GM21447 (cell line): Measurements from ENCODE around the gene CACNA2D3.

ENCODE experiments used
- ATAC-seq: cut with Tn5 transposase; IDR thresholded peaks from one replicate; pipeline ENCODE4 v1.9.1; 2021; ENCODE audit not compliant: unreplicated experiment

Gene CACNA2D3

DNA sequence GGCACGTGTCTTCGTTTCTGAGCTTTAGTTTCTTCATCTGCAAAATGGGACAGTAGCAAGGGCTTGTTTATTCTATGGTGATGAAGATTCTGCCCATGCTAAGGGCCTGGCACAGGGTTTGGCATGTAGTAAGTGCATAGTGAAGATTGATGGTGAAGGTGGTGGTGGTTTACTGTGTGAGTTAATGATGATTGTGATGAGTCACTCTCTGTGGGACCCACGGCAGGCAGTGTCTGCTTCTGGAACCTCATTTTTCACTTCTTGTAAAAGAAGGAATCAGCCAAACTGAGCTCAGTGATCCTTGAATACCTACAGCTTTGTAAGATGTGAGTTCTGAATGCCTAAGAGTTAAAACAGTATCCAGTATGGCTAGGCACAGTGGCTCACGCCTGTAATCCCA lies 891.7 kb downstream of the CACNA2D3 start:
- no peak for ATAC-seq

DNA sequence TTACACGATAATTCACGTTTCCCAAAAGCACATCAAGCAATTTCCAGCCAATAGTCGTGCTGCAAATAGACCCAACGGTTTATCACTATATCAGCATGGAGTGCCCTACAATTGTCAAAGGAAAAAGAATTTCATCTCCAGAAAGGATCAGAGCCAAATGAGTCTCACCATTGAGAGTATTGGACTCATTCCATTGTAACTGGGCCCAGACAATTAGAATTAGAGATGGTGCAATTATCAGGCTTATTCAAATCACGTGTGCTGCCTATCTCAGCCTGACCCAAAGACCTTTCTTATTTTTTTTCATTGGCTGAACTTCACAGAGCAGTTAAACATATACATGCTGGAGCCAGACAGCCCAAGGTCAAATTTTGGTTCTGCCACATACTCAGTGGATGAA lies 892.6 kb downstream of the CACNA2D3 start:
- ATAC-seq, result no peak

DNA sequence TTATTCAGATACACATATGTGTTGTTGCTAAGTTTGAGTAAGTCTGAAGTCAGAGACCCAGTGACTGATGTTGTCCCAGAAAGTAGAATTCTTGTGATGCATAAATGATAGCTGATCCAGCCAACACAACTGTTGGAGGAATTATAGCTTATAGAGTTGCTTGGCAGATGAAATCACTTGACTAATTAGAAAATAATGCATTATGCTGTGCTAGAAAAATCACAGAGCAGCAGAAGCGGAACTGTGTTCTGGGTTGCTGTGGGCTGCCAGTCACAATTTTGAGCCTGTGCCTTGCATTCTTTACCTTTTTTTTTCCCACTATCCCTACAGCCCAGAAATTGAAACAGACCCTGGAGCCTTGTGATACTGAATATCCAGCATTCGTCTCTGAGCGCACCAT lies 895.5 kb downstream of the CACNA2D3 start:
- no peak for ATAC-seq

DNA sequence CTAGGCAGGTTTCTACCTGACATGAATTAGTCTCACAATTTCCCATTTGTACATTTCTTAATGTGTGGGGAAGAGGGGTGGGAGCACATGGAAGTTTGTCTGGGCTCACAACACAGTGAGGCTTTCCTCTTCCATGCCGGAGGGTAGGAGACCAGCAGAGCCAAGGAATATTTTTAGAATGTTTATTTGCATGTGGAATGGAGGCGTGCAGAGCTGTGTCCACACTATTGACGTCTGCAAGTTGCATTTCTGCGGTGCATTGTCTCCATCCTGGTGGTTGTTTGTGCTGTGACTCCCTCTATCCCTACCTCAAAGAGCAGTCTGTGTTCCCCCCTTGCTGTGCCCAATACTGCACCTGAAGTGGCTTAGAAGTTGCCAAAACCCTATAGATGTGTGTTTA lies 908.6 kb downstream of the CACNA2D3 start:
- no peak for ATAC-seq

DNA sequence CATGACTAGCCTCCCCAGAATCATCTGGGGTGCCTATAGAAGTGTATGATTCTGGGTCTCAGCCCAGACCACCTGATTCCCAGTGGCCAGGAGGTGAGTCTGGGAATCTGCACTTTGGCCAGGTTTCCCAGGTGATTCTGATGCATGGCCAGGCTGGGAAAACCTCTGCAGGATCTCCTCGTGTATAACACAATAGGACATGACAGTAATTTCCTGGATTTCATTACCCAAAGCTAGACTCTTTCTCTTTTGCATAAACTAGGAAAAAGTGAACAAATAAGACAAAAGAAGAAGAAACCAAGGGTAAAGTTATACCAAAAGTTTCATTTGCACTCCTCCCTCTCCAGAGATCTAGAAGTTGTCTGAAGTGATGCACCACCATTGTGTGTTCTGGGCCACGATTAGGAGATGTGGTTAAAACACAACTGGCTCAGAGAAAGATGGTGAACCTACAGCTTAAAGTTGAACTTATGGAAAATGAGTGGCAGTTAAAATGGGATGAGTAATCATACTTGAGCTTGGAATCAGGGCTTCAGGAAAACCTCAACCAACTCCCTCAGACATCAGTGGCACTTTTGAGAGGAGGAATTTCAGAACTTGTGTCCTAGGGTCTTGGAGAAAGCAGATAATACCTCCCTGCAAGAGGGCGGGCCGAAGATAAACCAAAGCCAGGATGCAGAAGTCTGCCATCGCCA lies 914.7 kb downstream of the CACNA2D3 start:
- ATAC-seq, result no peak

DNA sequence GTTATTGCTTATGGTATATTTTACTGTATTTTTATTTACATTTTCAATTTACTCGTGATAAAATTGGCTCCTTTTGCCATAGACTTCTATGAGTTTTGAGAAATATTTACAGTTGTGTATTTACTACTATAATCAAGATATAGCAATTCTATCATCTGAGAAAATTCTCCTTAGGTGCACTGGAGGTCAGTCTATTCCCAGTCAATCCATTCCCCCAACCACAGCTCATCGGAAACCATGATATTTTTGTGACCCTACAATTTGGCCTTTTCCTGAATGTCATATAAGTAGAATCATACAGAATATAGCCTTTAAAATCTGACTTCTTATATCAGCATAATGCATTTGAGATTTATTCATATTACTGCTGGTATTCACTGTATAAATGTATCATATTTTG lies 920.2 kb downstream of the CACNA2D3 start:
- ATAC-seq, result no peak

DNA sequence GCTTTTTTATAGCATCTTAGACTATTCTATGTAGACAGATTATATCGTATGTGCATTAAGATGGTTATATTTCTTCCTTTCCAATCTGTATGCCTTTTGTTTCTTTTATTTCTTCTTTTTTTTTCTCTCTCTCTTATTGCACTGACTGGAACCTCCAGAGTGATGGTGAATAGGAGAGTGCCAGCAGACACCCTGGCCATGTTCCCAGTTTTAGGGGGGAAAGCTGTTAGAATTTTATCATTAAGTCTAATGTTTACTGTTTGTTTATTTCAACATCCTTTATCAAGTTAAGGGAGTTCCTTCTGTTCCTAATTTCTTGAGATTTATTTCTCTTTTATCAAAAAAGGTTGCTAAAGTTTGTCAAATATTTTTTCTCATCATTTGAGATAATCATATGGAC lies 922.1 kb downstream of the CACNA2D3 start:
- ATAC-seq, result no peak

DNA sequence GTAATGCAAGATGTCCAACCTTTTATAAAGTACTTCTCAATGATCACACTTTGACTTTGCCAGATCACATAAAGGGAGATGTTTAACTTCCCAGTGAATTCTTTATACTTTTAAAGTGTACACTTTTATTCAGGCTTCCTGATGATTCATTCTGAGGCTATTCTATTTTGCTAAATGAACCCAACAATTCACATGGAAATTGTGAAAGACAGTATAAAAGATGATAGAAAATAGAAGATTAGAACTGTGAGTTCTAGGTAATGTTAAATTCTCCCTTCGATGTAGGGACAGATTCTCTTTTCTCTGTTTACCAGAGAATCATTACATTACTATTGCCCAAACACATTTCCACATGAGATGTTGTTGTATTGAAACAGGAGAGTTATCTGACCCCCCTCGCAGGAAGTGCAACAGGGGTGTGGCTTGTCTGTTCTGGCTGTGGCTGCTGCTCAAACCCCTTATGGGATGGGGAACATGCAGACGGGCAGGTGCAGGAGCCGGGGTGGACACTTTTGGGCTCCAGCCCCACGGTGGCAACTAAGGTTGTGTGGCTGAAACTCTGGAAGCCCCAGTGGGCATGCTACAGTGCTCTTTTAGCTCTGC lies 936.8 kb downstream of the CACNA2D3 start:
- ATAC-seq, result no peak

DNA sequence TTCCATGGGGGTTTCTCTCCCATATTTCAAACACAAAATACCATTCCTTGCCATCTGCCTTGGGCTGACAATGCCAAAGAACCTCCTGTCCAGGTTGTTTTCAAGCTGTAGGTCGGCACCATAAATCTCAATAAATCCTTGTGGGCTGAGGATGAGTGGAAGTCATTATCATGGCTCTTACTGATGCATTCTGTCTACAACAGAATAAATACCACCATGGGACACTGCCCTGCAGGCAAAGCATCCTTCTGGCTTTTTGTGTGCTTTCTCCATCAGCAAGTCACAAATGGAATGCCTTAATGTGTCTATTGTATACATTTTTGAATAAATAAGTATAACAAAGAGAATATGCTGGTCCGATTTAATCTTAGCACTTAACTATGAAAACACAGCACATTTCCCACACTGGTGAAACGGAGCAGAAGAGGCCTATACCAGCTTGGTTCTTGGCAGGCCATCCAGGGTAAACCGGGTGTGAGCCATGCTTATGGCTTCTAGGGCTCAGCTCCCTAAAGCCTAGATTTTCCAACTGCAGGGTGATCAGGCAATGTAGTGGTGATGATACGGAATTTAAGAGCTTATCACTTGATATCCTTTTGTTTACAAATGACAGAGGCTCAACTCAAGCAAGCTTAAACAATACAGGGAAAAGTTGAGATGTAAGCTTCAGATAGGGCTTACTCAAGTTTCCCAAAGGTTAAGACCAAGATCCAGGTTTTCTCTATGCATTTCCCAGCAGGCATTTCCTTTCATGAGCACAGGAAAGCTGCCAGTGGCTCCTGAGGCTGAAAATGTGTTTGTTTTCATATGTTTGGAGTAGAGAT lies 938.8 kb downstream of the CACNA2D3 start:
- no peak for ATAC-seq

DNA sequence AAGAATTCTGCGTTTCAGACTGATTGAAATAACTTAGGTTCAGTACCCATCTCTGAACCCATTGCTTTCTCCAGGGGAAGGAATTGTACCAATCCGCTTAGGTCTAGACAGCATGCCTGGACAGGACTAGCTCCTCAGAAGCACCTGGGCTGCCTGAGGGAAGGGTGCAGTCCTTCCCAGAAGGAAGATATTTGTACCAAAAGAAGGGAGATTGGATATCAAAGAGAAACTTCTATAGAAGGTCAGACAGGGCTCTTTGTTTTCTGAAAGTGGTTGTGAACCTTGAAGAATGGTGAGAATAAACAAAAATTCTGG lies 939.3 kb downstream of the CACNA2D3 start:
- ATAC-seq, result no peak

DNA sequence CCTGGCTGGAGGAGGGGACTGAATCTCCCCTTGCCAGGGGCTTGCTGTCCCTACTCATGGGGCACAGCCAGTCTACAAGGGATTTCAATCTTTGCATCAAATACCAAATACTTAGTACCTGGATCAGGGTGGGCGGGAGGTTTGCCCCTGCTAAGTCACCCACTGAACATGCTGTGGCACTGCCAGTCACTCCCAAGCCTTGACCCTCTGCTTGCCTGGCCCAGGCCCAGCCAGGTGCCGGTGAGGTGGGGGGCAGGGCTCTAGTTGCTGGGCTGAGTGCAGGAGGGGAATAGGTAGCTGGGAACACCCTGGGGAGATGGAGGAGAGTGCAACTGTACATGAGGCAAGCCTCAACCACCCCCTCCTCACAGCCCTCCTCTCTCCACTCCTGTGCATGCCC lies 941.8 kb downstream of the CACNA2D3 start:
- no peak for ATAC-seq

DNA sequence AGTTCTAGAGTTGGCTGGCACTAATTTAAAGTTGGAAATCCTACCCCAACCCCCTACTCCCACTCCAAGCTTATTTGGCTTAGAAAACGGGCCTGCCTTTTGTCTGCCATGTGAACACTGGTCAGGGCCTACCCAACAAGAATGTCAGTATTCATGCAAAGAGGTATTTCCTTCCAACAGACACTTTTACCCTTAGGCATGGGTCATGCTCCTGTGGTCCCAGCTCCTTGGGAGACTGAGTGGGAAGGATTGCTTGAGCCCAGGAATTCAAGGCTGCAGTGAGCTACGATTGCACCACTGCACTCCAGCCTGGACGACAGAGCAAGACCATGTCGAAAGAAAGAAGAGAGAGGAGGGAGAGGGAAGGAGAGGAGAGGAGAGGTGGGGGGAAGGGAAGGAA lies 943.0 kb downstream of the CACNA2D3 start:
- no peak for ATAC-seq

DNA sequence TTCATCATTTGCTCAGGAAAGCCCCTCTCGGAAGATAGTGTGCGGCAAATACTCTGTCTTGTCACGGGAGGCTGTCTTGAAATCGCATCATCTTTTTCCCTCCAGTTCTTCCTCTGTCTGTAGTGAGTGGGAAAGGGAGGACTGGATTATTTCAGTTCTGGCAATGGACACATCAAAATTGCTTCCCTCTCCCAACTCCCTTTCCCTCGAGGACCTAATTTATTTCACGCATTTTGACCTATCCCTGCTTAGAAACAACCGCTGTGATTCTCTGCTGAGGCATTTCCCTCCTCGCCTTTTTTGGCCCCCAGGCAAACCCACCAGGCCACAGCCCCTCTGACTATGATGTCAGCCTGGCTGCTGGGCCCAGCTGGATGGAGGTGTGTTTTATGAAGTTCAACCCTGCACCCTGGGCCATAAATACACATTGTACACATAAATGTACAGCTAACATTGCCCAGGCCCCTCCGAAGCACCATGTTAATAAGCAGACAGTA lies 944.2 kb downstream of the CACNA2D3 start:
- ATAC-seq, result no peak

DNA sequence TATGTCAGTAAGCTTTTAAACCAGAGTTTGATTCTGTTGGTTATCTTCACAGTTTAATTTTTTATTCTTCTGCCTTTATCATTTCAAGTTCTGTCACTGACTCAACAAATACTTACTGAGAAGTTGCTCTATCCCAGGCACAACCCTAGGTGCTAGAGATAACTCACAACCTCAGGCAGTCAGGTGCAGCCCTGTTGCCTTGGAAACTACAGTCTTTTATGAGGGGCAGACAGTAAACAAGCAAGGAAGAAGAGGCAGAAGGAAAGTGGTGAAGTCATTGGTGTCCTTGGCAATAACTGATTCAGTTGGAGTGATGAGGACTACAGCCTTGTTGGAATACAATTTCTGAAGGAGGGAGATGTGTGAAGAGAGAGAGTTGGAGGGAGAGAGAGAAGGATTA lies 947.6 kb downstream of the CACNA2D3 start:
- ATAC-seq, result no peak

DNA sequence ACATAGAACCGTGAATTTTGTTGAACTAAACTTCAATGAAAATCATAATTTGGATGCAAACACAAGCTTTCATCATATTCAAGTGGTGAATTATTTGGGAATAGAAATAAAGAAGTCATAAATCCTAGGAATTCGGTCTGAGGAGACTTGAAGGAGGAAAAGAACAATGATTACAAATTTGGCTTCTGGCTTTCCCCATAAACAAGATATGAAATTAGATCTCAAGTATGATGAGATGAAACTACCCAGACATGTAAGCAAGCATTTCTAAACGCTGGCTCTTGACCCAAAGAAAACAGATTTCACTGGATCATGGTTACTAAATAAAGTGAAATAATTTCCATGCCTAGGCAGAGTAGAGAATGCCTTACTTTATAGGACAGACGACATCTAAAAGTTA lies 952.4 kb downstream of the CACNA2D3 start:
- ATAC-seq, result no peak

DNA sequence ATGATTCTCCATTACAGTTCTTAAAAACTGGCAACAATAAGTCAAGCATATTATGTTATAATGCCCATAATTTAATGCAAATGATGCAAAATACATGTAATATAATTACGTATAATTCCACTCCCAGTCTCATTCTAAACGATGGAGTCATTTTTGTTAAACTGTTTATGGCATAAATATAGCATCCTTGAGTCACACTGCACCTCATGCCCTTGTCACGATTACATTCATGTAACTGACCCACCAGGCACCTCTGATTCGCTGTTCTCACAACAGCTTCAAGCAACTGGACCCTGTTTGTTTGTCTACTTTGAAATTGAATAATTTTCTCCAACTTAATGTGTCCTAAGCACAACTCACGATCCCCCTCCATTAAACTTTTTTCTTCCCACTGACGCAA lies 953.5 kb downstream of the CACNA2D3 start:
- no peak for ATAC-seq

DNA sequence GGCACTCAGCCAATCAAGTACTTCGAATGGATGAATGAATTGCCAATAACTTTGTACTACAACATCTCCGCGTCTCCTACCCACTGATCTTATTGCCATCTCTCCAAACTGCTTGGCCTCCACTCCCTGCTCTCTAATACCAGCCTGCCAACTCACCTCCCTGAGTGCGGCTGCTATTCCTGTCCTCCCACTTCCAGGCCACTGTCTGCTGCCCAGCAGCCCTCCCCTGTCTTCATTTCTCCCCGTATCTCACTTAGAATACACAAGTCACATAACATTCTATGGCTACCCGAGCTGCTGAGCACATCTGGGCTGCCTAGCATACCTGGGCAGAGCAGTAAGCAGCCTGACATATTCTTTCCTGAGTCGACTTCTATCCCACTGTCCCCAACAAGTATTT lies 955.4 kb downstream of the CACNA2D3 start:
- ATAC-seq, result no peak

DNA sequence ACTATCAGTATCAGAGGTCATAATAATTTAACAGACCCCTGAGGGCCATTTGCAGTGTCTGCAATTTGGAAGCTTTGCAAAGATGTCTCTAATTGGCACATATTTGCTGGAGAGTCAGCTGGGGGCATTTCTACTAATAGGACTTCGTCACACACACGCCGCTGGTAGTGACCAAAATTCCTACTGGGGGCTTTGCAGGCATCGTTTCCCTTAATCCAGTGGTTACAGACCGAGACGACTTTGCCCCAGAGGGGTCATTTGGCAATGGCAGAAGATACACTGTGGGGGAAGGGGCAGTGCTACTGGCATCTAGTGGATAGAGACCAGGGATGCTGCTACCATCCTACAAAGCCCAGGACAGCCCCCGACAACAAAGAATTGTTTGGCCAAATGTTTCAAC lies 956.5 kb downstream of the CACNA2D3 start:
- ATAC-seq, result no peak

DNA sequence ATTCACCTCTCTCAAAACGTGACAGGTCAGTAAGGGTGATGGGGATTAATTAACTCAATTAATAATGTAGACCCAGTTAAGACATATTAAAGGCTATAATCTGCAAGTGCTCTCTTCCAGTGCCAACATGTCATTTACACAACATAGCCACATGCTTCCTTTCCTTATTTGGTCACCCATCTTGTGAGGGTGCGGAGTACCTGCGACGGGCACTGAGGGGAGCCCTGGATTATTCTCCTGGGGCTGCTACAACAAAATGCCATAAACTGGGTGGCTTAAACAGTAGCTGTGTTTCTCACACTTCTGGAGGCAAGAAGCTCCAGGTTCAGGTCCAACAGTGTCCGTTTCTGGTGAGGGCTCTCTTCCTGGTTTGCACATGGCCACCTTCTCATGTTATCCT lies 962.9 kb downstream of the CACNA2D3 start:
- ATAC-seq, result no peak

DNA sequence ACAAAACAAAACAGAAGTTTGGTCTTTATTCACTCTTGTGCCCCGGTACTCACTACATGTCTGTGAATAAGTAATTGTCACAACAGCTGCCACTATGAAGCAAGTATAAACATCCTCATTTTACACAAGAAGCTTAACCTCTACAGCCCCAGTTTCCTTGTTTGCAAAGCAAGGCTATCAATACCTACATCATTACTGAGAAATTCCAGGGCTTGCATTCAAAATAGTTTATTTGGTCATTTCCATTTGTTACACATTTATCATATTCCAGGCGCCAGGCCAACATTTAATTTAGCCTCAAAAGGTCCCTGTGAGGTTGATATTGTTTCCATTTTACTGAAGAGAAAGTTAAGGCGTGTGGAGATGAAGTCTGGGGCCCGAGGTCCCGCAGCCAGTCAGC lies 966.9 kb downstream of the CACNA2D3 start:
- ATAC-seq, result no peak

DNA sequence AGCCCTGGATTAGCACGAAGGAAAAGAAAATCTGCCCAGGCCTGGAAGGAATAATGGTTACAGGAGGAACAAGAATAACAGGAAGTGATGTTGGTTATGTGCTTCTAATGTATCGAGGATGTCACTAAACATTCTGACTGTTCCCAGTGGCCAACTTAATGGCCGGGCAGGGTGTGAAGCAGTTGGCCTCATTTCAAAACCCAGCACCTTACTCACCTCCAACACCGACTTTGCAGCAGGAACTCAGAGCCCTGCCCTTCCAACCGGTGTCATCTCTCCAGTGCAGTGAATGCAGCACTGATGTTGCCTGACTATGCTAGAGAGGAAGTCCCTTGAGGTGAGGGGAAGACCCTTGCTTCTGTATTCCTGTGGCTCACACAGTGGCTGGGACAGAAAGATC lies 967.9 kb downstream of the CACNA2D3 start:
- ATAC-seq, result no peak

DNA sequence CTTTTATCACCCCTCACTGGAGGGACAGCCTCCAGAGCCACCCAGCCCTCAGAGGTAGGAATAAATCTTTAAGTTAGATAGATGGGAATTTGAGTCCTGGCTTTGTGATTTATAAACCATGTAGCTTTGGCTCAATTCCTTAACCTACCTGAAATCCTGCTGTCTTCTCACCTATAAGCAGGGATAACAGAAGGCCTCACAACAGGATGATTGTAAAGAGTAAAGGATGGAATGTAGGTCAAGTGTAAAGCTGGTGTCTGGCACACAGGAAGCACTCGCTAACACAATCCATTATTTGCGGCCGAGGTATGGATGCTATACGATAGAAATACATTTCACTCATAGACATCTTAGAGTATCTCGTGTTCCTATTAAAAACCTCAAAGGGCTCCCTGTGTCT lies 968.4 kb downstream of the CACNA2D3 start:
- ATAC-seq, result no peak
